Activated CD4-positive, alpha-beta T cell treated with anti-CD3 and anti-CD28 coated beads, Interleukin-2, Interleukin-6, amounts not matched to agents 100 ng/mL and 50 ng/mL, durations not matched to agents 16 hours and 8 hours (primary cell): ENCODE measurements around the gene PBX2.
"Not testable (repeated sequence)": the region's sequence is repeated elsewhere in the genome, so short reads cannot be mapped to it uniquely, and the experiment has no call there.

Experiments
- DNase-seq: peaks from one replicate; pipeline ENCODE4 v3.0.0-alpha.2; 2020

PBX2 gene

GRCh38 chr6:32148289-32149091 lies 41.5 kb downstream of the PBX2 start:
- peak; percentile 55 for DNase-seq

GRCh38 chr6:32147401-32148132 lies 42.4 kb downstream of the PBX2 start:
- no peak for DNase-seq

- no peak for DNase-seq
Observed at GRCh38 chr6:32146687-32147086, 43.3 kb downstream of the PBX2 start.

GRCh38 chr6:32146287-32146686 lies 43.7 kb downstream of the PBX2 start:
- DNase-seq = no peak

- not testable (repeated sequence) for DNase-seq
Observed at GRCh38 chr6:32144238-32144637, 45.8 kb downstream of the PBX2 start.

- DNase-seq = no peak
Observed at GRCh38 chr6:32140420-32141046, 49.5 kb downstream of the PBX2 start.

- DNase-seq = no peak
Observed at GRCh38 chr6:32139590-32139989, 50.4 kb downstream of the PBX2 start.

- DNase-seq = no peak
Observed at GRCh38 chr6:32137454-32137853, 52.5 kb downstream of the PBX2 start.
